HG03432 (cell line): Measurements from ENCODE around the gene GPAT2.
"Not testable (repeated sequence)": the region's sequence is repeated elsewhere in the genome, so short reads cannot be mapped to it uniquely, and the experiment has no call there.

Experiments used
- ATAC-seq: cut with Tn5 transposase; IDR thresholded peaks from one replicate; pipeline ENCODE4 v1.9.1; 2021; ENCODE audit warnings: mild to moderate bottlenecking, moderate library complexity; ENCODE audit not compliant: unreplicated experiment

The GPAT2 gene, protein sequence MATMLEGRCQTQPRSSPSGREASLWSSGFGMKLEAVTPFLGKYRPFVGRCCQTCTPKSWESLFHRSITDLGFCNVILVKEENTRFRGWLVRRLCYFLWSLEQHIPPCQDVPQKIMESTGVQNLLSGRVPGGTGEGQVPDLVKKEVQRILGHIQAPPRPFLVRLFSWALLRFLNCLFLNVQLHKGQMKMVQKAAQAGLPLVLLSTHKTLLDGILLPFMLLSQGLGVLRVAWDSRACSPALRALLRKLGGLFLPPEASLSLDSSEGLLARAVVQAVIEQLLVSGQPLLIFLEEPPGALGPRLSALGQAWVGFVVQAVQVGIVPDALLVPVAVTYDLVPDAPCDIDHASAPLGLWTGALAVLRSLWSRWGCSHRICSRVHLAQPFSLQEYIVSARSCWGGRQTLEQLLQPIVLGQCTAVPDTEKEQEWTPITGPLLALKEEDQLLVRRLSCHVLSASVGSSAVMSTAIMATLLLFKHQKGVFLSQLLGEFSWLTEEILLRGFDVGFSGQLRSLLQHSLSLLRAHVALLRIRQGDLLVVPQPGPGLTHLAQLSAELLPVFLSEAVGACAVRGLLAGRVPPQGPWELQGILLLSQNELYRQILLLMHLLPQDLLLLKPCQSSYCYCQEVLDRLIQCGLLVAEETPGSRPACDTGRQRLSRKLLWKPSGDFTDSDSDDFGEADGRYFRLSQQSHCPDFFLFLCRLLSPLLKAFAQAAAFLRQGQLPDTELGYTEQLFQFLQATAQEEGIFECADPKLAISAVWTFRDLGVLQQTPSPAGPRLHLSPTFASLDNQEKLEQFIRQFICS

DNA sequence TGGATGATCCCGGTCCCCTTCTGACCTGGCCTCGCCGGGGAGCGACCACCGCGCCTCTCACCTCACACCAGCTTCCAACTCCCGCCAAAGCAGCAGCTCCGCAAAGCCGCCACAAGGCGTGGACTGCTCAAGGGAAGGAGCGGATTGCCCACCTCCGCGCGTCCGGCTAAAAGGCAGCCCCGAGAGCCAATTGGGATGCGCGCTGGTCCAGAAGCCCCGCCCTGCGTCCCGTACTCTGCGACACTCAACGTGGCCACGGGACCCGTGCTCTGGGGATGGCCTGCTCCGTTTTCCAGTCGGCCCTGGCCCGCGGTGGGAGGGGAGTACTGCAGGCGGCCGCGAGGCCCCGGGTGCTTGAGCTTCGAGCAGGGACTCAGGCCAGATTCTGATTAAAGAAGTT, at the start of gene GPAT2:
TSS of gene GPAT2 (minus strand) at position 125 of the 400 bp plus-strand sequence. CDS start 2,557 bp downstream, outside the sequence.
- ATAC-seq = not testable (repeated sequence)

- ATAC-seq = no peak
Measured at GRCh38 chr2:96083989-96084857, 49.5 kb upstream of the GPAT2 start.

DNA sequence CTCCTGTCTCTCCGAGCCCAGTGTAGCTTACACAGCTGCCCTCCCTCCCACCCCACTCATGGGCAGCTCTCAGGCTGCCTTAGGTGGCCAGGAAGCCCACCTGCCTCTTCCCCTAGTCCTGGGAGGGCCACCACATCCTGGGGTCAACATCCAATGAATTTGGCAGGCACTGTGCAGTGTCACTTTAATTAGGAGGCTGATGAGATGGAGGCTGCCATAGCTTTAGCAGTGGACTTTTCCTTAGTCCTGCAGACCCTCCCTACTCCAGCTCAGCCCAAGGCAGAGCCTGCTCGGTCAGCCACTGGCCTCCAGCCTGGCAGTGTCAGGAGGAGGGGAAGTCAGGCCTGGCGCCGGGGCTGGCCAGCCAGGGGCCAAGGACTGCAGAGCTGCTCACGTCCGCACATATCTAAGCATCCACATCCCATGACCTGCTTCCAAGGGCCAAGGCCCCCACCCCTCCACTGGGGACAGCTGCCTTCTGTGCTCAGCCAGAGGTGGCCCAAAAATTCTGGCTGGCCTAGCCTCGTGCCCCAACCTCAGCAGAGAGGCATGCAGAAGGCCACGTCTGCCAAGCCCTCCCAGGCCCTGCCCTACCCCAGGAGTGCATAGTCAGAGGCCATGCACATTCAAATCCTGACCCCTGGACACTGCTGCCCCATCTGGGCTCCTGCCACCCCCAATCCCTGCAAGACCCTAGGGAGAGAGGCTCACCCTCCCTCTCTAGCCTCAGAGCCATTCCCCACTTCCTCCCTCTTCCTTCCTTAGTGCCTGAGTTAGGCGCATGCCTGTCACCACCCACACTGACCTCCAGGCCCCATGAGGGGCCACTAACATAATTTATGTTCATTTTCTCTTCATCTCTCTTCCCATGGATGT, 48.6 kb upstream of the GPAT2 start:
- ATAC-seq = no peak

- ATAC-seq = no peak
Measured at GRCh38 chr2:96082211-96083063, 47.7 kb upstream of the GPAT2 start.

DNA sequence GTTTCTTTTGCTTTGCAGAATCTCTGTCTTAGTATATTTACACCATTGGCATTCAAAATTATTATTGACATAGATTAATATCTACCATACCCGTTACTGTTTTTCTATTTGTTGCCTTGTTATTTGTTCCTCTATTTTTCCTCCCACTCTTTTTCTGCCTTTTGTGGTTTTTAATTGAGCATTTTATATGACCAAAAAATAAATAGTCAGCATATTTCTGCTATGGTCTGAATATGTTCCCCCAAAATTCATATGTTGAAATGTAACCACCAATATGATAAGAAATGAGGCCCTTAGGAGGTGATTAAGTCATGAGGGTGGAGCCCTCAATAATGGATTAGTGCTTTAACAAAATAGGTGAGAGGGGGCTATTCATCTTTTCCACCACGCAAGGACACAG, 46.3 kb upstream of the GPAT2 start:
- ATAC-seq = no peak

- no peak for ATAC-seq
Measured at GRCh38 chr2:96075199-96075771, 40.6 kb upstream of the GPAT2 start.

DNA sequence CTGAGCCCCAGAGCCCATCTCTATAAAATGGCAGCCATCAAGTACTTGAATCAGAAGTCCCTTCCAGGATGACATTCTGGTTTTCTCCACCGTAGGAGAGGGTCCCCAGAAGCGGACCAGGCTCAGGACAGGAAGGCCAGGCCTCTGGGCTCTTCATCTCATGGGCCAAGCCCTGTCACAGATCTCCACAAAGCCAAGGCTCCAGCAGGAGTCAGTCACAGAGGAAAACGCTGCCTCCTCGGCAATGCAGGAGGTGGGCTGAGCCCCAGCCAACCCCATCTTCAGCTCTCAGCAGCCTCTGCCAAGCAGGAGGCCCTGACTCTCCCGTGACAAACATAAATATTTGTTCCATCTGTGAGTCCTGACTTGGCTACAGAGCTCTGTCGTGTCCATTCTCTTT, 39.4 kb upstream of the GPAT2 start:
- no peak for ATAC-seq

- no peak for ATAC-seq
Measured at GRCh38 chr2:96073170-96073775, 38.6 kb upstream of the GPAT2 start.

DNA sequence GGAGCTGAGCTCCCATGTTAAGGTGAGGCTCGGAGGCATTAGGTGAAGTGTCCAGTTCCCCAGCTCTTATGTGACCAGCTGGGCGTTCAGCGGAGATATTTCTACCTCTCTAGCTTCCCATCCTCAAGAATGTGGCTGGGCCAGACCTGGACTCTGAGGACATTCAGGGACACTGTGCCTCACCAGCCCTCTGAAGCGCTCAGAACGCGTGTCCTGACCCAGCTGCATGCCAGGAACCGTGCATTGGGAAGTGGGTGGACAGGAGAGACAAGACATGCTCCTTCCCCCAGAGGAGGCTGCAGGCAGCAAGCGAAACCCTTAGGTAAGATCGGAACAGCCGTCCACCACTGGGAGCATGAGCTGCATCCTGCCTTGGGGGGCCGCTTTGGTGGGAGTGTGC, 38.0 kb upstream of the GPAT2 start:
- no peak for ATAC-seq

DNA sequence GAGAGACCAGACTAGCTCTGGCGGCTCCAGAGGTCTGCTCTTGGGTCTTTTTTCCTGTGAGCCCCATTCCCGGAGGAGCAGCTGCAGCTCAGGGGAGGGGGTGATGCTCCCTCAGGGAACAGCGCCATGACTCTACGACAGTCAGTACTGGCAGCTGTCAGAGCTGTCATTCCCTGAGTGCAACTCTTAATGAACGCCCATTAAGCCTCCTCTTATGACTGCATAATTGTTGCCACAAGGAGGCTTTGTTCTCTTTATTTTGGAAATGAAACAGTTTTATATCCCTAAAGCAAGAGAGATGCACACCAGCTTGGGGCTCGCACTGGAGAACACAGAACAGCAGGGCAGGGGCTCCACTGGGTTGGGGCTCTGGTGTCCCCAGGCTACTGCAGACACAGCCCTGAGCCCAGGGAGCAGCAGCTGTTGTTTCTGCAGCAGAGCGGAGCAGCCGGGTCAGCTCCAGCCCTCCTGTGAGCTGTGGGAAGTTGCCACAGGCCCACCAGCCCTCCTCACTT, 37.3 kb upstream of the GPAT2 start:
- not testable (repeated sequence) for ATAC-seq

DNA sequence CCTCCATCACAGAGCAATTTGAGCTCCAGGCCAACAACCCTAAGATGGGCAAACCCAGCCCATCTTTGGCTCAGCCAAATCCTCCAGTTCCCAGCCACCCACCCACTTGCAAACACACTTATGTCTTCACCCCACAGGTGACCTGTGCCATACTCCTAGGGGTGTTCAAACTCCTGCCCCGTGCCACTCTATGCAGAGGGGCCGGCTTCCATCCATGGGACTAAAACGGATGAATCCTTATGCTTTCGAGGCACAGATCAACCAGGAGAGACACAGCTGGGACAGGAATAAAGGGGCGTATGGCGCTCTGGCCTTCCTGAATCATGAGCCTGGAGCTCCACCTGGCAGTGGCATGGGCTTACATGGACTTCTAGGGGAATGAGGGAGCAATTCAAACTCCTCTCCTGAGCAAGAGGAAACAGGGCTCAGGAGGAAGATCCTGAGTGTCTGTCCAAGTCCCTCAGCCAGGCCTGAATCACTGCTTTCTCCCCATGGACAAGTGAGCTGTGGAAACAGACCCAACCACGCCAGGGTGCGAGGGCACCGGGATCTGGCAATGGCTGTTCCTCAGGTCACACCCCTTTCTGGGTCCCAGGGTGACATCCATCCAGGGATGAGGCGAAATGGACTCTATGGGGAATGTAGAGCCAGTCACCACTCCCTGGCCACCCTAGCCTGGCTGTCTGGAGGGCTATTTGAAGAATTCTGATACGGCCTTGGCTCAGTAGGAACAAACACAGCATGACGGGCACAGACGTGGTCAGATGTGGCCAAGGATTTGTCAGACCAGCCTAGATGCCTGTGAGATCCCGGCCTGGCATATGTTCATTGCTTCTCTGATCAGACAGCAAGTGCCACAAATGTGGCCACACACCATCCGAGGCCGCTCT, 36.6 kb upstream of the GPAT2 start:
- not testable (repeated sequence) for ATAC-seq

- ATAC-seq = not testable (repeated sequence)
Measured at GRCh38 chr2:96070351-96070750, 35.6 kb upstream of the GPAT2 start.

DNA sequence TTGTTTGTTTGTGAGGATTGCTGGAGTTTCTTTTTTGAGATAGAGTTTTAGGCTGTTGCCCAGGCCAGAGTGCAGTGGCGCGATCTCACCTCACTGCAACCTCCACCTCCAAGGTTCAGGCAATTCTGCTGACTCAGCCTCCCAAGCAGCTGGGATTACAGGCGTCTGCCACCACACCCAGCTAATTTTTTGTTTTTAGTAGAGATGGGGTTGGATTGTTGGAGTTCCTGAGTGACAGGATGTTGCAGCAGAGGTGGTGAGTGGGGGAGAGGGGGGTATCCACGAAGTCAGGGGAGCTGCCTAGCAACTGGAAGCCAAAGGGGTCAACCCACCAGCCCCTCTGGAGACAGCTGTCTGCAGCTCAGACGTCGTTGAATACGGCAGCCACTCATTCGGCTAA, 35.2 kb upstream of the GPAT2 start:
- ATAC-seq = not testable (repeated sequence)

GRCh38 chr2:96067902-96068581, 33.3 kb upstream of the GPAT2 start:
- ATAC-seq = not testable (repeated sequence)

DNA sequence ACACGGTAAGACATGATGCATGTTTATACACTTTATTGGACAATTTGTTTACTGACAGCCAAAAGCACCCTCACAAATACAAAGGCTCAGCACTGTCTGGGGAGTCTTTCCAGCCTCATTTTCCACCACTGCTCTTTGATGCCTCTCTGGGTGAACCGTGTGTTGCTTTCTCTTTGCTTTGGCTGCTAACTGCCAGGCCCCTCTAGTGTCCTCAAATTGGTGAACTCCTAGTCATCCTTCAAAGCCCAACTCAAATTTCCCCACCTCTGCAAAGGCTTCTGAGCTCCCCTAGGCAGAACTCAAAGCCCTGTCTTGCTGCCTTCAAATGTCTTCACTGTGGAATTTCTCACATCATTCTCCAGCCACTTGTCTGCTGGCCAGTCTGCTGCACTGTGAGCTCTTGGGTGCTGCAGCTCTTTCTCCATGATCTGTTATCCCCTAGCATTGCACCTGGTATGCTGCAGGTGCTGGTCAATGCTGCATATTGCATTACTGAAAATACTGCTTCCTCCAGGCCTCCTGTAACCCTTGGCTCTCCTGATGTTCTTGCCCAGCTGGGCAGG, 32.5 kb upstream of the GPAT2 start:
- ATAC-seq = not testable (repeated sequence)

DNA sequence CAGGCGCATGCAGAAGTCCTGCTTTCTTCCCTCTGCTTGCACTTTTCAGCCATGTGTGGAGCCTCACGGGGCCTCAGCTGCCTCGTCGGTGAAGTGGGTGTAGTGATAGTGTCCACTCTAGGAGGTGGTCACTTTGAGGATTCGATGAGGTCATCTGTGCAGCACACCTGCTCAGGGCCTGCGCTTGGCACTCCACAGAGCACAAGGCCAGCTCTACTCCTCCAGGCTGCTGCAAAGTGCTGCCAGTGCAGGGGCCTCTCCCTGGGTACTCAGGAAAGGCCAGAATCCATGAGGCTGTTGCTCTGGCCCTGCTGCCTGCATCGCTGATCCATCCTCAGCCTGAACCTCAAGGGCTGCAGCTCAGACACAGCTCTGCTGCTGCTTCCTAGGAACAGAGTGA, 31.8 kb upstream of the GPAT2 start:
- not testable (repeated sequence) for ATAC-seq
